OCI-M1 (cell line): ENCODE data around the gene SPATS2L.

Experiments
- DNase-seq: peaks from one replicate; lab custom pipeline; 2025; lab: John Stamatoyannopoulos, UW

Gene SPATS2L

DNA sequence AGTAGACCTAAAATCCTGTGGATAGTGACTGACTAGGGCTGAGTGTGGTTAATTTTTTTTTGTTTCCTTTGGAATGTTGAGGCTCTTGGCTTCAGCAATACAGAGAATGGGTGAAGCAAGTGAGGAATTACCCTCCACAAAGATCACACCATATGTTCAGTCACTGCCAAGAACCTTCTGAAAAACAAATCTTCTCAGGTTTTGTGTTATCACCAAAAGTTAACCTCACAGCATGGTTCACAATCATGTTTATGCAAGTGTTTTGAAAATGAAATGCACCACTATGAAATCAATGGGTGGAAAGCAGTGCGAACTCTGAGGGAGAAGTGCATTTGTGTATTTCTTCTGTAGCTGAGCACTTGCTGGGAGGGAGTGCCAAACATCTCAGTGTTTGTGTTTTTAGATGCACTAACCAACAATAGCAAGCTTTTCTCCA is 44.4 kb downstream of the SPATS2L start:
- no peak for DNase-seq

GRCh38 chr2:200351815-200352214 is 45.3 kb downstream of the SPATS2L start:
- DNase-seq = no peak

DNA sequence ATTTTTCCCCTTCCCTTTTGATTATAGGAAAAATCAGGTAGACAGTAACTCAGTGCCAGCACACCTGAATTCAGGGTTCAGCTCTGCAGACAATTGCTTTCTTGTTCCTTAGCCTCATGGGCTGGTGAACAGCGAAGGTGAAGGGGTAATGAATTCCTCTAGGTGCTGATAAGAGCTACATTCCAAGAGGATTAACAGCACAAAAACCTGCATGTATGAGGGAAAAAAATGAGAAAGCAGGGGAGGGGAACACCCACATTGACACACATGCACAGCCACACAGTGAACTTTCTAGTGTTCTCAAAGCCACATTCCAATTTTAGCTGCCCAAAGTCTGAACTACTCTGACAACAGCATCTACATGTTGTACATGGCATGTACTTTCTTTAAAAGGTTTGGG is 46.1 kb downstream of the SPATS2L start:
- no peak for DNase-seq

GRCh38 chr2:200353120-200353519 is 46.6 kb downstream of the SPATS2L start:
- no peak for DNase-seq

GRCh38 chr2:200353874-200354273 is 47.4 kb downstream of the SPATS2L start:
- DNase-seq = no peak

GRCh38 chr2:200354833-200355751 is 48.6 kb downstream of the SPATS2L start:
- no peak for DNase-seq

- no peak for DNase-seq
Measured at GRCh38 chr2:200356321-200356720, 49.8 kb downstream of the SPATS2L start.

DNA sequence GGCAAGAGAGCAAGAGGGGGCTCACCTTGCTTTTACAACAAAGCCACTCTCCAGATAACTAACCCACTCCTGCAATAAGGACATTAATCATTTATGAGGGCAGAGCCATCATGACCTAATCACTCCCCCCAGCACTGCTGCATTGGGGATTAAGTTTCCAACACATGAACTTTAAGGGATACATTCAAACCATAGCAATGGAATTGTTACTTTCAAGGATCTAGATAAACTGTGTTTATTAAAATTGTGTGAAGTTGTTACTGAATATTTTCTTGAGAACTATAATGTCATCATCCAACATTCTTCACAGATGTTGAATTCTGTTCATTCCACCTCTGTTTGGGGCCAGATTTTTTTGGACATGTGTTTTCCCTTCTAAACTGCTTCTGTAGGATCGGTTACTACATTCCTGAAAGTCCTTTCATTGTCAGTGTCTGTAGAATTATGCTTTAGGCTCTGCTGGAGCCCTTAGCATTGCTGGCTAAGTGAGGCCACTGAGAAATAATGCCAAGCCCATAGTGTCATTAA is 50.4 kb downstream of the SPATS2L start:
- DNase-seq = no peak

GRCh38 chr2:200357845-200358244 is 51.4 kb downstream of the SPATS2L start:
- DNase-seq = no peak

GRCh38 chr2:200359552-200359951 is 53.1 kb downstream of the SPATS2L start:
- DNase-seq = no peak

DNA sequence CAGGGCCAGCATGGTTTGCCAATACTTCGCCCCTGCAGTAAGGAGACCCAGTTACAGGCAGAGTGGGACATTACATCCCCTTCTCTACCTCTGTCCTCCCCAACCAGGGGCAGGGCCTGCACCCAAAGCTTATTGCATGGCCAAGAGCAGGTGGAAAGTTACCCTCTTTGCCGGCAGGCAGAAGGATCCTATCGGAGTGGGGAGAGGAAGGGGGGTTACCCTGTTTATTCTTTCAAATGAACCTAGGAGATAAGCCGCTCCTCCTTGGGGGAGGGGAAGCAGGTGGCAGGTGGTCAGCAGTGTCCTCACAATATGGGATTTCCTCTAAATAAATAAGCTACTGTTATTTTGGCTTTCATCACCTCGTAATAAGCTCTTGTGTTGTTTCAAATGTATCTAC is 53.9 kb downstream of the SPATS2L start:
- no peak for DNase-seq

DNA sequence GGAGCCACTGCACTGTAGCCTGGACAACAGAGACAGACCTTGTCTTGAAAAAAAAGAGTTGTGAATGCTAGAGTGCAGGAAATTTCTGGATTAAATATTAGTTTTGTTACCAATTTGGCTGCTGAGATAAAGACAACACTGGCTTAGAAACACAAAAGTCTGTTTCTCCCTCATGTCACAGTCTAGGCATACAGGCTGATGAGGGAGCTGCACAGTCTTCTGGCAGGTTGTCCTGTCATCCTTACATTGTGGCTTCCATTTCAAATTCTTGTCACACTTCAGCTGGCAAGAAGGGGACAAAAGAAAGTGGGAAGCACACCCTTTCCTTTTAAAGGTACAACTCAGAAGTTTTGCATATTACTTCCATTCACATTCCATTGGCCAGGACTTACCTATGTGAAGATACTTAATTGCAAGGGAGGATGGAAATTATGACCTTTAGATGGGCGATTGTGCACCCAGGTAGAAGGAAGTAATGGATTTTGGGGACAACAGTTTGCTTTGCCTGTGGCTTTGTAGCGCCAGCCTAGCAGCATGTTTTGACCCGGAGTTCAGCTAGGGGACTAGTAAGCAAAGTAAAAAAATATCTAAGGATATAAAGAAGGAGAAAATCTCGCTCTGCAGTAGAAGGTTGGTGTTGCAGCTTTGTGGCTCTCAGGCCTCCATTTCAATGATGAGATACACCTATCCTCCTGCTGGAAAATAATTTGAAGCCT is 55.9 kb downstream of the SPATS2L start:
- no peak for DNase-seq

DNA sequence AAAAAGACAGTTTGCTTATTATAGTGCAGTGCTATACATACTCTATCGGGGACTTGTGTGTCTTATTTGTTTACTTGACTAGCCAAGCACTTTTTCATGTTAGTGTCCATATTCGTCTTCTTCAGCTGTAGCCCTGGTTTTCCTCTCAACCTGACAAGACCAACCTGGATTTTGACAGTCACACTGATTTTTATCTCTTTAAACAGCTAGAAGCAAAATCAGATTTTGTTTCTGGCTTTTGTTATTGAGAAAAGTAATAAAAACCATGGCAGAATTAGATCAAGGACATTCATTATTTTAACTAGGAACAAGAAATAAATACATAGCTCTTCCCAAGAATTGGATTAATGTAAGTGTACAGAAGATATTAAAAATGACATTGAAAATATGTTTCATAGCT is 56.8 kb downstream of the SPATS2L start:
- DNase-seq = no peak

DNA sequence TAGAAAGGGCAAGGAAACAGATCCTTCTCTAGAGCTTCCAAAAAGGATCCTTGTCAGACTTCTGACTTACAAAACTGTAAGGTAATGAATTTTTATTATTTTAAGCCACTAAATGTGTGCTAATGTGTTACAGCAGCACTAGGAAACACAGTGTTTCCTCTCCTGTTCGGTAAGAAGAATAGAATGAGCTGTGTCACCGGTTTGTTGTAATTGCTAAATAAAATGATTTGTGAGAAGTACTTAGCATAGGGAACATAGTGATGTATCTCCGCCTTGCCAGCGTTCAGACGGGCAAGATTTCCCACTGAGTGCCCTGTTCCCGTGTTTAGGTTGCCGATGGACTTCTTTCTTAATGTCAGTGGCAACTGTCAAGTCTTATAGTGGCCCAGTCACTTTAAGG is 57.6 kb downstream of the SPATS2L start:
- DNase-seq = no peak

DNA sequence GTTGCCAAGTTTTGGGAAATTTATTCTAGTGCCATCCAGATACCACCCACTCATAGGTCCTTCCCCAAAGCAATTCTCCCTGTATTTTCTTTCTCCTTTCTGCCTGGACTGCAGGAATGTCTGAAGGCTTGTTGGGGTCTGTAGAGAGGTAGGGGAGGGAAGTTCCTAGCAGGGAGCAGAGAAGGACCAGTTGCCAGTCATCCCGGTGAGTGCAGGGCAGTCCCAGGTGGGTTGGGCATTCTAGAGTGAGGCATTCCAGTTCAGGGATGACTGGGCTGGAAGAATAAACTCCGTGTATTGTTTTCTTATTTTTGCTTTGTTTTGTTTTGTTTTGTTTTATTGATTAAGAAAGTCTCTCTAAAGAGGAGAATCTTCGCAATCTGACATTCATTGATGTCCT is 58.1 kb downstream of the SPATS2L start:
- DNase-seq = no peak

DNA sequence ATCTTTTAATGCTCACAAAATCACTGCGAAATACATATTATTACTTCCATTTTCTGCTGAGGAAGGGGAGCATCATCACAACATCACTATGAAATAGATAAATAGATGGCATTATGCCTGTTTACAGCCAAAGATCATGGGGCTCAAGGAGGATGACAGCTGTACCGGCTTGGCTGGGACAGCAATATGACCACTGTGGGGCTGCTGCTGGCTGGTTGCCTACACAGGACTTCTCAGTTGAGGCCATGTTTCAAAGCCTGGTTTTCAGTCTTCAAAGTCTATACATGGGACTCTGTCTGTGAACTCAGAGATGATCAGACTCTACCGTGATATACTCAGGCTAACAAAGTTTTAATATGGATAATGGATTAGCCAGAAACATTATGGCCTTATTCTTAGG is 58.7 kb downstream of the SPATS2L start:
- no peak for DNase-seq

DNA sequence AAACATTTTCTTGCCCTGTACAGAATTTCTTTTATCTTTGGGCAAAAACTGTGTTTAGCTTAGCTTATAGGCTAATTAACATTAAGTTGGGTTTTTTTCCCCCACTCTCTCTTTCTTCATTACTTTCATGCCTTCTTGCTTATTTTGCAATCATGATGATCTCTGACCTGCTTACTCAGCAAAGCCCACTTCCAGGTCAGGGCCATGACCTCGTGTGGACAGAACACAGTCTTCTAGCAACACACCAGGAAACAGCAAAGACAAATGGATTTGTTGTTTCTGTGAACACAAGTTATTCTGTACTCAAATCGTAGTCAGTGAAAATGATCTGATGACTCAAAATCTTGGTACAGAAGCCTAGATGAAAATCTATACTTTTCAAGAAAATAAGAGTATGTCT is 60.7 kb downstream of the SPATS2L start:
- DNase-seq = peak; percentile 39

- DNase-seq = no peak
Measured at GRCh38 chr2:200369886-200370285, 63.4 kb downstream of the SPATS2L start.

GRCh38 chr2:200373231-200373630 is 66.7 kb downstream of the SPATS2L start:
- DNase-seq = peak; percentile 55

GRCh38 chr2:200373973-200374416 is 67.5 kb downstream of the SPATS2L start:
- DNase-seq = peak; percentile 61

- no peak for DNase-seq
Measured at GRCh38 chr2:200376513-200377354, 70.2 kb downstream of the SPATS2L start.
